Fibroblast of villous mesenchyme (primary cell): ENCODE data around the gene SOCS1. TPM values are rescaled to one million over a fixed set of nuclear protein-coding genes. Genes with fewer than 3 reads are reported as not detected.

Experiments used
- DNase-seq: peaks from one replicate; pipeline ENCODE4 v3.0.0-alpha.2; 2010; ENCODE audit warnings: low read depth
- H3K4me3 ChIP-seq: 2 replicates; pipeline ENCODE4 v1.5.1; 2011; ENCODE audit warnings: low read depth, mild to moderate bottlenecking, low read length
- total RNA-seq: library from RNA; depleted of rRNA; stranded (reverse); fragments of >200 nt; gene quantifications from 2 replicates; pipeline ENCODE4 v1.2.3, GENCODE V29; 2012
- TF ChIP-seq, protein P1 (sequence below): IDR thresholded peaks from 2 replicates; pipeline ENCODE4 v1.5.1; 2012; ENCODE audit warnings: low read depth, mild to moderate bottlenecking, low read length; ENCODE audit not compliant: insufficient read depth

SOCS1 gene
- total RNA-seq, 1 donor, result 29.4 TPM

GRCh38 chr16:11219178-11219577 is 36.8 kb downstream of the SOCS1 start:
- TF ChIP-seq, protein P1, sequence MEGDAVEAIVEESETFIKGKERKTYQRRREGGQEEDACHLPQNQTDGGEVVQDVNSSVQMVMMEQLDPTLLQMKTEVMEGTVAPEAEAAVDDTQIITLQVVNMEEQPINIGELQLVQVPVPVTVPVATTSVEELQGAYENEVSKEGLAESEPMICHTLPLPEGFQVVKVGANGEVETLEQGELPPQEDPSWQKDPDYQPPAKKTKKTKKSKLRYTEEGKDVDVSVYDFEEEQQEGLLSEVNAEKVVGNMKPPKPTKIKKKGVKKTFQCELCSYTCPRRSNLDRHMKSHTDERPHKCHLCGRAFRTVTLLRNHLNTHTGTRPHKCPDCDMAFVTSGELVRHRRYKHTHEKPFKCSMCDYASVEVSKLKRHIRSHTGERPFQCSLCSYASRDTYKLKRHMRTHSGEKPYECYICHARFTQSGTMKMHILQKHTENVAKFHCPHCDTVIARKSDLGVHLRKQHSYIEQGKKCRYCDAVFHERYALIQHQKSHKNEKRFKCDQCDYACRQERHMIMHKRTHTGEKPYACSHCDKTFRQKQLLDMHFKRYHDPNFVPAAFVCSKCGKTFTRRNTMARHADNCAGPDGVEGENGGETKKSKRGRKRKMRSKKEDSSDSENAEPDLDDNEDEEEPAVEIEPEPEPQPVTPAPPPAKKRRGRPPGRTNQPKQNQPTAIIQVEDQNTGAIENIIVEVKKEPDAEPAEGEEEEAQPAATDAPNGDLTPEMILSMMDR, result no peak
- no peak for DNase-seq
- H3K4me3 ChIP-seq, result no peak overlapping the region

GRCh38 chr16:11218604-11218962 is 37.4 kb downstream of the SOCS1 start:
- TF ChIP-seq, protein P1, result peak; percentile 54
- DNase-seq, result no peak
- no peak overlapping the region for H3K4me3 ChIP-seq

GRCh38 chr16:11217651-11218603 is 38.1 kb downstream of the SOCS1 start:
- no peak overlapping the region for H3K4me3 ChIP-seq
- TF ChIP-seq, protein P1, result no peak
- no peak for DNase-seq

- no peak overlapping the region for H3K4me3 ChIP-seq
- TF ChIP-seq, protein P1, result no peak
- DNase-seq, result no peak
Observed at GRCh38 chr16:11215935-11216556, 40.0 kb downstream of the SOCS1 start.

DNA sequence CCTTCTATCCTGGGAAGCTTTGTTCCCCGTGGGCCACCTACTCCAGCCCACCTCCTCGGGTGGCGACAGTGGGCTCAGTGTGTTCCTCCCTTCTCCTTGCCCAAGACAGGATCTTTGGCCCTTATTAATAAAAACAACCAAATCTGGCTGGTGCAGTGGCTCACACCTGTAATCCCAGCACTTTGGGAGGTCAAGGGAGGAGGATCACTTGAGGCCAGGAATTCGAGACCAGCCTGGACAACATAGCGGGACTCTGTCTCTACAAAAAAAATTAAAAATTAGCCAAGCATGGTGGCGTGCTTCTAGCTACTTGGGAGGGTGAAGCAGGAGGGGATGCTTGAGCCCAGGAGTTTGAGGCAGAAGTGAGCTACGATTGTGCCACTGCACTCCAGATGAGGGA is 42.2 kb downstream of the SOCS1 start:
- TF ChIP-seq, protein P1, result no peak
- DNase-seq, result no peak
- no peak overlapping the region for H3K4me3 ChIP-seq

- TF ChIP-seq, protein P1, result no peak
- H3K4me3 ChIP-seq, result no peak overlapping the region
- DNase-seq, result no peak
Observed at GRCh38 chr16:11213373-11213772, 42.6 kb downstream of the SOCS1 start.
